HL-60 (cell line): ENCODE data around the gene OR1A2.
"Not testable (repeated sequence)": the region's sequence is repeated elsewhere in the genome, so short reads cannot be mapped to it uniquely, and the experiment has no call there.

Experiments
- DNase-seq, 2 experiments: peaks; one replicate each; pipeline ENCODE4 v3.0.0-alpha.2; 2010 to 2020; ENCODE audit warnings: low read depth in 1 of 2, low spot score in 1 of 2
- H3K27ac ChIP-seq: fragments of 250-450 bp; sonication (Bioruptor Pico); replicated peaks from 2 replicates; pipeline ENCODE4 v1.5.1; 2020; ENCODE audit warnings: mild to moderate bottlenecking, moderate library complexity
- H3K27me3 ChIP-seq: fragments of 250-450 bp; sonication (Bioruptor Pico); 2 replicates; pipeline ENCODE4 v1.5.1; 2021; ENCODE audit warnings: mild to moderate bottlenecking, moderate library complexity; ENCODE audit not compliant: insufficient read depth, poor library complexity, severe bottlenecking
- H3K4me3 ChIP-seq: replicated peaks from 2 replicates; pipeline ENCODE4 v1.5.1; 2011; ENCODE audit warnings: mild to moderate bottlenecking, control low read depth, low read length; ENCODE audit not compliant: insufficient read depth
- CTCF ChIP-seq: IDR thresholded peaks from one replicate; pipeline ENCODE4 v1.5.1; 2011; ENCODE audit warnings: low read length, control low read depth, inconsistent platforms; ENCODE audit not compliant: insufficient read depth
- GABPA ChIP-seq: IDR thresholded peaks from 2 replicates; pipeline ENCODE4 v1.6.1; 2012; ENCODE audit warnings: low read depth
- POLR2AphosphoS5 ChIP-seq: IDR thresholded peaks from 2 replicates; pipeline ENCODE4 v1.6.1; 2012; ENCODE audit warnings: low read depth
- REST ChIP-seq: IDR thresholded peaks from 2 replicates; pipeline ENCODE4 v1.6.1; 2012; ENCODE audit warnings: low read depth; ENCODE audit not compliant: insufficient replicate concordance
- SPI1 ChIP-seq: IDR thresholded peaks from 2 replicates; pipeline ENCODE4 v1.6.1; 2012; ENCODE audit warnings: low read depth, mild to moderate bottlenecking, borderline replicate concordance

Gene OR1A2

GRCh38 chr17:3222505-3222904, 25.2 kb downstream of the OR1A2 start:
- Histone ChIP-seq H3K27me3 (no peaks in the 10 kb centered on the region), H3K27ac (no peak overlapping the region), H3K4me3 (no peak overlapping the region)
- no peak for DNase-seq
- TF ChIP-seq REST (no peak), CTCF (no peak), SPI1 (no peak), GABPA (no peak), POLR2AphosphoS5 (no peak)

GRCh38 chr17:3224721-3225352, 27.5 kb downstream of the OR1A2 start:
- H3K4me3 ChIP-seq, H3K27ac ChIP-seq, DNase-seq, H3K27me3 ChIP-seq: not testable (repeated sequence)

- not testable (repeated sequence) for H3K27ac ChIP-seq, H3K27me3 ChIP-seq, DNase-seq, H3K4me3 ChIP-seq
Observed at GRCh38 chr17:3232300-3232699, 35.0 kb downstream of the OR1A2 start.

GRCh38 chr17:3238685-3239084, 41.4 kb downstream of the OR1A2 start:
- H3K27me3 ChIP-seq, H3K4me3 ChIP-seq, H3K27ac ChIP-seq: not testable (repeated sequence)
- DNase-seq: peak; percentile 26 to 74
- peak; percentile 44 for TF ChIP-seq SPI1

- H3K27me3 ChIP-seq, H3K27ac ChIP-seq, DNase-seq, H3K4me3 ChIP-seq: not testable (repeated sequence)
Observed at GRCh38 chr17:3241044-3241443, 43.7 kb downstream of the OR1A2 start.

GRCh38 chr17:3244841-3245240, 47.5 kb downstream of the OR1A2 start:
- H3K4me3 ChIP-seq, DNase-seq, H3K27ac ChIP-seq, H3K27me3 ChIP-seq: not testable (repeated sequence)
